Mesendoderm (in vitro differentiated cells): ENCODE results near the gene PRR27.
A peak's percentile ranks its signal among the peaks of the same experiment; 100 is the strongest.

Source experiments
- DNase-seq: peaks from one replicate; pipeline ENCODE4 v3.0.0; 2013
- H2AK5ac ChIP-seq: 2 replicates; pipeline ENCODE4 v1.6.1; 2013; ENCODE audit warnings: low read length, inconsistent platforms
- H2BK120ac ChIP-seq: 2 replicates; pipeline ENCODE4 v1.6.1; 2013; ENCODE audit warnings: low read depth, mild to moderate bottlenecking, low read length, moderate library complexity, mixed read lengths
- H2BK15ac ChIP-seq: replicated peaks from 2 replicates; pipeline ENCODE4 v1.6.1; 2013; ENCODE audit warnings: low read depth, mild to moderate bottlenecking, moderate library complexity
- H2BK5ac ChIP-seq: 2 replicates; pipeline ENCODE4 v1.6.1; 2013; ENCODE audit warnings: low read length, inconsistent platforms
- H3K18ac ChIP-seq: 2 replicates; pipeline ENCODE4 v1.6.1; 2013; ENCODE audit warnings: mild to moderate bottlenecking, low read length, mixed read lengths
- H3K23ac ChIP-seq: one replicate; pipeline ENCODE4 v1.6.1; 2013; ENCODE audit warnings: low read length
- H3K27ac ChIP-seq: 2 replicates; pipeline ENCODE4 v1.5.1; 2013; ENCODE audit warnings: low read depth, mild to moderate bottlenecking, inconsistent platforms, low read length, moderate library complexity
- H3K27me3 ChIP-seq: 2 replicates; pipeline ENCODE4 v1.6.1; 2013; ENCODE audit warnings: low read length, control low read depth, mild to moderate bottlenecking, inconsistent platforms; ENCODE audit not compliant: insufficient read depth, poor library complexity
- H3K36me3 ChIP-seq: 2 replicates; pipeline ENCODE4 v1.6.1; 2013; ENCODE audit warnings: low read length, inconsistent platforms; ENCODE audit not compliant: control insufficient read depth, insufficient read depth
- H3K4ac ChIP-seq: one replicate; pipeline ENCODE4 v1.6.1; 2013; ENCODE audit warnings: low read depth, mild to moderate bottlenecking, low read length, moderate library complexity
- H3K4me1 ChIP-seq: 2 replicates; pipeline ENCODE4 v1.6.1; 2013; ENCODE audit warnings: low read depth, low read length, inconsistent platforms; ENCODE audit not compliant: control insufficient read depth
- H3K4me2 ChIP-seq: 2 replicates; pipeline ENCODE4 v1.6.1; 2013; ENCODE audit warnings: low read length
- H3K4me3 ChIP-seq: 2 replicates; pipeline ENCODE4 v1.5.1; 2013; ENCODE audit warnings: mild to moderate bottlenecking, low read length
- H3K56ac ChIP-seq: one replicate; pipeline ENCODE4 v1.6.1; 2013; ENCODE audit warnings: low read length
- H3K79me1 ChIP-seq: 2 replicates; pipeline ENCODE4 v1.6.1; 2013; ENCODE audit warnings: low read length, inconsistent platforms
- H3K79me2 ChIP-seq: 2 replicates; pipeline ENCODE4 v1.6.1; 2013; ENCODE audit warnings: mild to moderate bottlenecking, low read length; ENCODE audit not compliant: control insufficient read depth, insufficient read depth
- H3K9ac ChIP-seq: 2 replicates; pipeline ENCODE4 v1.6.1; 2013; ENCODE audit warnings: low read length, inconsistent platforms
- H4K5ac ChIP-seq: one replicate; pipeline ENCODE4 v1.6.1; 2013; ENCODE audit warnings: low read length
- H4K8ac ChIP-seq: one replicate; pipeline ENCODE4 v1.6.1; 2013; ENCODE audit warnings: low read depth, mild to moderate bottlenecking, control low read depth, low read length, moderate library complexity
- WGBS: extraction: QIAGEN DNeasy Blood & Tissue Kit; methylation state at CpG from one replicate; pipeline ENCODE4 v1.1.7; 2013; ENCODE audit warnings: low lambda C conversion rate, missing lambda C conversion rate; ENCODE audit not compliant: insufficient coverage; ENCODE audit errors: extremely low coverage; 5-methylcytosine and 5-hydroxymethylcytosine counted together

The PRR27 gene

GRCh38 chr4:70138751-70139150 is 15.3 kb upstream of the PRR27 start:
- Histone ChIP-seq H3K4me2 (no peak overlapping the region), H3K79me2 (no peaks in the 10 kb centered on the region), H4K5ac (no peak overlapping the region), H3K56ac (no peak overlapping the region), H2AK5ac (no peak overlapping the region), H3K18ac (no peak overlapping the region), H3K4me1 (no peaks in the 10 kb centered on the region), H3K4me3 (no peak overlapping the region), H3K27me3 (no peaks in the 10 kb centered on the region), H3K23ac (no peak overlapping the region), H2BK120ac (no peak overlapping the region), H3K79me1 (no peaks in the 10 kb centered on the region), H4K8ac (no peak overlapping the region), H2BK5ac (no peak overlapping the region), H3K36me3 (no peaks in the 10 kb centered on the region), H3K27ac (no peak overlapping the region), H3K9ac (no peak overlapping the region), H2BK15ac (no peak overlapping the region), H3K4ac (no peak overlapping the region)
- DNase-seq, result peak; percentile 2
- no CpG with 5 or more reads among the region's 3 CpGs for WGBS

- Histone ChIP-seq H3K27me3 (no peaks in the 10 kb centered on the region), H4K5ac (no peak overlapping the region), H3K23ac (no peak overlapping the region), H2BK120ac (no peak overlapping the region), H3K9ac (no peak overlapping the region), H3K4me1 (no peaks in the 10 kb centered on the region), H3K79me2 (no peaks in the 10 kb centered on the region), H3K18ac (no peak overlapping the region), H3K36me3 (no peaks in the 10 kb centered on the region), H4K8ac (no peak overlapping the region), H3K27ac (no peak overlapping the region), H3K79me1 (no peaks in the 10 kb centered on the region), H2AK5ac (no peak overlapping the region), H3K4ac (no peak overlapping the region), H3K4me2 (no peak overlapping the region), H2BK5ac (no peak overlapping the region), H3K56ac (no peak overlapping the region), H3K4me3 (no peak overlapping the region), H2BK15ac (no peak overlapping the region)
- WGBS, result no CpG with 5 or more reads among the region's 3 CpGs
- no peak for DNase-seq
These were observed 2.8 kb upstream of the PRR27 start for GRCh38 chr4:70151271-70151670.

- H3K18ac ChIP-seq, result no peak overlapping the region
- H3K4me1 ChIP-seq, result no peaks in the 10 kb centered on the region
- H2AK5ac ChIP-seq, result no peak overlapping the region
- H4K5ac ChIP-seq, result no peak overlapping the region
- H3K56ac ChIP-seq, result no peak overlapping the region
- DNase-seq, result no peak
- no peaks in the 10 kb centered on the region for H3K36me3 ChIP-seq
- H3K4me3 ChIP-seq, result no peak overlapping the region
- H3K79me1 ChIP-seq, result no peaks in the 10 kb centered on the region
- no peak overlapping the region for H3K27ac ChIP-seq
- no peak overlapping the region for H4K8ac ChIP-seq
- no peaks in the 10 kb centered on the region for H3K79me2 ChIP-seq
- H3K23ac ChIP-seq, result no peak overlapping the region
- no peak overlapping the region for H2BK120ac ChIP-seq
- H3K27me3 ChIP-seq, result no peaks in the 10 kb centered on the region
- H3K4ac ChIP-seq, result no peak overlapping the region
- no CpG with 5 or more reads among the region's 2 CpGs for WGBS
- H2BK5ac ChIP-seq, result no peak overlapping the region
- H3K9ac ChIP-seq, result no peak overlapping the region
- no peak overlapping the region for H3K4me2 ChIP-seq
- H2BK15ac ChIP-seq, result no peak overlapping the region
These were observed 1.9 kb upstream of the PRR27 start for GRCh38 chr4:70152088-70152487.

GRCh38 chr4:70158576-70158975 is 4.5 kb downstream of the PRR27 start:
- no peak overlapping the region for H2AK5ac ChIP-seq
- no peak overlapping the region for H4K5ac ChIP-seq
- no peaks in the 10 kb centered on the region for H3K27me3 ChIP-seq
- H3K9ac ChIP-seq, result no peak overlapping the region
- no peak overlapping the region for H3K23ac ChIP-seq
- no peak overlapping the region for H3K56ac ChIP-seq
- no peak overlapping the region for H4K8ac ChIP-seq
- H3K4ac ChIP-seq, result no peak overlapping the region
- H2BK15ac ChIP-seq, result no peak overlapping the region
- no peak for DNase-seq
- H3K36me3 ChIP-seq, result no peaks in the 10 kb centered on the region
- H3K79me2 ChIP-seq, result no peaks in the 10 kb centered on the region
- H3K4me1 ChIP-seq, result no peaks in the 10 kb centered on the region
- no peak overlapping the region for H2BK120ac ChIP-seq
- H3K4me2 ChIP-seq, result no peak overlapping the region
- H3K27ac ChIP-seq, result no peak overlapping the region
- H3K4me3 ChIP-seq, result no peak overlapping the region
- no peak overlapping the region for H2BK5ac ChIP-seq
- no peaks in the 10 kb centered on the region for H3K79me1 ChIP-seq
- no CpG with 5 or more reads among the region's 2 CpGs for WGBS
- H3K18ac ChIP-seq, result no peak overlapping the region

DNA sequence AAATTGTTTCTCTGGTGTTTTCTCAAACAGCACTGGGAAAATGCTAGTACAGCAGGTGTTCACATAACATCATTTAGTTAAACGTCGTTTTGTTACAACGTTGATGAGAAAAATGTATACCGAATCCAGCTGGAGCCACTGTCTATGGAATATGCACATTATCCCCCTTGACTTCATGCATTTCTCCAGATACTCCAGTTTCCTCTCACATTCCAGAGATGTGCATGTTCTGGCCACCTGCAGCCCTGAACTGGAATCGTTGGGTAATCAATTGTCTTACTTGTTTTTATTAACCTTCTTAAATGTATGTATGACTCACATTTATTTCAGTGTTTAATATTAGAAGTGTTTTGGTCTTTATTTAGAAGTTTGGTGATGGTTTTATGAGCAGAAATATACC is 23.1 kb downstream of the PRR27 start:
- no peaks in the 10 kb centered on the region for H3K27me3 ChIP-seq
- no peaks in the 10 kb centered on the region for H3K4me1 ChIP-seq
- H3K23ac ChIP-seq, result no peak overlapping the region
- WGBS, result no CpG with 5 or more reads among the region's 5 CpGs
- no peak overlapping the region for H3K9ac ChIP-seq
- no peak overlapping the region for H3K27ac ChIP-seq
- H2BK5ac ChIP-seq, result no peak overlapping the region
- no peak overlapping the region for H3K56ac ChIP-seq
- H3K4me2 ChIP-seq, result no peak overlapping the region
- H4K8ac ChIP-seq, result no peak overlapping the region
- no peak overlapping the region for H2BK15ac ChIP-seq
- no peaks in the 10 kb centered on the region for H3K36me3 ChIP-seq
- no peak overlapping the region for H2AK5ac ChIP-seq
- no peak overlapping the region for H2BK120ac ChIP-seq
- DNase-seq, result no peak
- H4K5ac ChIP-seq, result no peak overlapping the region
- no peak overlapping the region for H3K4ac ChIP-seq
- no peak overlapping the region for H3K18ac ChIP-seq
- H3K4me3 ChIP-seq, result no peak overlapping the region
- H3K79me1 ChIP-seq, result no peaks in the 10 kb centered on the region
- H3K79me2 ChIP-seq, result no peaks in the 10 kb centered on the region

- Histone ChIP-seq H3K4me1 (no peaks in the 10 kb centered on the region), H3K4ac (no peak overlapping the region), H3K9ac (no peak overlapping the region), H2BK5ac (no peak overlapping the region), H3K4me3 (no peak overlapping the region), H3K27ac (no peak overlapping the region), H3K36me3 (no peaks in the 10 kb centered on the region), H3K79me2 (no peaks in the 10 kb centered on the region), H3K23ac (no peak overlapping the region), H3K27me3 (no peaks in the 10 kb centered on the region), H3K18ac (no peak overlapping the region), H2BK120ac (no peak overlapping the region), H2BK15ac (no peak overlapping the region), H3K79me1 (no peaks in the 10 kb centered on the region), H3K4me2 (no peak overlapping the region), H4K5ac (no peak overlapping the region), H4K8ac (no peak overlapping the region), H3K56ac (no peak overlapping the region), H2AK5ac (no peak overlapping the region)
- peak; percentile 8 for DNase-seq
- WGBS, result no CpG with 5 or more reads among the region's 5 CpGs
These were observed 24.1 kb downstream of the PRR27 start for GRCh38 chr4:70178075-70178660.
